A549 treated with DMSO at 1 μM for 4 hours (cell line): ENCODE data around the gene SVEP1. TPM values are rescaled to one million over a fixed set of nuclear protein-coding genes. Genes with fewer than 3 reads are reported as not detected.

ENCODE experiments used
- total RNA-seq: library from RNA; stranded (reverse); fragments of 200-300 nt; extraction: Qiagen RNA extraction; gene quantifications from 5 replicates; pipeline ENCODE4 v1.2.3, GENCODE V29; 2022; ENCODE audit warnings: low read depth

The SVEP1 gene
- total RNA-seq, result 1.4 to 1.9 TPM (median 1.8 TPM) in 5 replicates

DNA sequence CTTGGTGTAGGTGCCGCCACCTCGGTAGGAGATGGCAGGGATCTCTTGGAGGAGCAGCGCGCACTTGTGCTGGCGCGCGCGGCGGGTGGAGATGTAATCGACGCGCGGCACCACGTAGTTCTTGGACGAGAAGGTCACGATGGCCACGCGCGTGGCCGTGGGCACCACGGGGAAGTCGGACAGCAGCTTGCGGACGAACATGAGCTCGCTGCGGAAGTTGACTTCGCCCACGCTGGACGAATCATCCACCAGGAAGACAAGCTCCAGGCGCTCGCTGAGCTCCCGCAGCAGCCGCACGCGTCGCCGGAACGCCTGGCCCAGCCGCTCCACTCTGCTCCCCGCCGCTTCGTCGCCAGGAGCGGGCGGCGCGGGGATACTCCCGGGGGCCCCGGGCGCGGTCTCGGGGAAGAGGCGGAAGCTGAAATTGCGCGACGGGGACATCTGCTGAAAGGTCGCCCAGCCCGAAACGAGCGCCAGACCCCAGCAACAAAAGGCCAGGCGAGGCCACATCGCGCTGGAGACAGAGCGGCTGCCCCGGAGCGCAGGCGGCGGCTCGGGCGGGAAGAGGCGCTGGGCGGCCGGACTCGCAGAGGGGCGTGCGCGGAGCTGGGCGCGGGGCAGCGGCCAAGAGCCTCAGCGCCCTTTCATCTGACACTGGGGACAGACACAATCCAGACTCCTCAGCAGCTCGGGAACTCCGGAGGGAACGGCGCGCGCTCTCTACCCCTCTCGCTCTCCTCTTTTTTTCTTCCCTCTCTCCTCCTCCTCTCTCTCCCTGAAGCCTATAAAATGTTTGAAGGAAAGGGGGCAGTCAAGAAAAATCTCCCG is at the start of gene SVEP1:
TSS of gene SVEP1 (minus strand) at position 708 of the 828 bp plus-strand sequence. CDS start at position 510, 198 bp downstream.

DNA sequence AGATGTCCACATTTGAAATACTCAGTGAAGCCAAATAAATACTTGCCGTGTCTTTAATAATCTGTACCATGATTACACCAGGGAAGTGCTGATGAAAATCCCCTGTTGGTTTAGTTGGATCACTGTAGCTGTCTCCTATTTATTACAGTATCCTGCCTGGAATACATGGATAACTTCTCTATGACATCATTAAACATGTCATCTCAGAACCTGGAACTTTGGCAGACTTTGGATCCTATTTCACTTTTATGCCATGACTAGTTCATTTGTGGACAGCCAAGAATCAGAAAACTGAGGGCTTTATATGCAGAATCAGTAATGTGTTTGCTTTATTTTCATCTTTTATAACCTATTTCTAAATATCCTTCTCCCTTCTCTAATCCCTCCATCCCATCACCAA is 241.8 kb downstream of the SVEP1 start, which contains the start of gene TXNDC8:
TSS of gene TXNDC8 (minus strand) at position 137 of the 400 bp plus-strand sequence.

Other genes starting within 250 kb of the SVEP1 start
- gene TXNDC8, start 241.9 kb downstream of the SVEP1 start, total RNA-seq, result not detected in 5 replicates
- gene MUSK, start 89.0 kb upstream of the SVEP1 start, total RNA-seq, result not detected in 5 replicates